Right lobe of liver (tissue), 4 donors: ENCODE results near the gene MRAP2.

ENCODE experiments used
- CTCF ChIP-seq, 4 donors: fragments of 200-600 bp in 3 of 4; fragments of 450-650 bp in 1 of 4; IDR thresholded peaks; one replicate each; pipeline versions ENCODE4 v1.5.1 to v1.8.0; 2016 to 2022; ENCODE audit warnings: antibody characterized with exemption in 4 of 4, mild to moderate bottlenecking in 2 of 4
- POLR2A ChIP-seq: fragments of 450-650 bp; IDR thresholded peaks from one replicate; pipeline ENCODE4 v1.6.1; 2017; ENCODE audit warnings: antibody characterized with exemption, mild to moderate bottlenecking
- donor health status: DM: no; HTN: no; CAD: no.
- donor health status: DM: no; HTN: no; CAD: no.
- donor health status: DM: no; HTN: yes; CAD: no.

DNA sequence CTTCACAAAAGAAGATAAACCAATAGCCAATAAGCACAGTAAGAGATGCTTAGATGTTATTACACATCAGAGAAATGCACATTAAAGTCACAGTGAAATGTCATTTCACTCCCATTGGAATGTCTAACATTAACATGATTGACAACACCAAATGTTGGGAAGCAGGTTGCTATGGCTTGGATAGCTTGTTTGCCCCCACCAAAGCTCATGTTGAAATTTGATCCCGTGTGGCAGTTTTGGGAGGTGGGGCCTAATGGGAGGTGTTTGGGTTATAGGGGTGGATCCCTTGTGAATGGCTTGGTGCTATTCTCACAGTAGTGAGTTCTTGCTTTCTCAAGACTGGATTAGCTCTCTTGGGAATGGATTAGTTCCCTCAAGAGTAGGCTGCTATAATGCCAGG is 44.8 kb downstream of the MRAP2 start:
- TF ChIP-seq POLR2A (no peak), CTCF (IDR thresholded peaks at IDR 0.05) (no peak)
